Activated CD8-positive, alpha-beta memory T cell treated with anti-CD3 and anti-CD28 coated beads, Interleukin-2, amount 50 U/mL, for 1 hour (primary cell): ENCODE results near the gene MYOZ2.

ENCODE experiments used
- DNase-seq: peaks from one replicate; pipeline ENCODE4 v3.0.0-alpha.2; 2020; ENCODE audit errors: extremely low read depth

MYOZ2 gene

DNA sequence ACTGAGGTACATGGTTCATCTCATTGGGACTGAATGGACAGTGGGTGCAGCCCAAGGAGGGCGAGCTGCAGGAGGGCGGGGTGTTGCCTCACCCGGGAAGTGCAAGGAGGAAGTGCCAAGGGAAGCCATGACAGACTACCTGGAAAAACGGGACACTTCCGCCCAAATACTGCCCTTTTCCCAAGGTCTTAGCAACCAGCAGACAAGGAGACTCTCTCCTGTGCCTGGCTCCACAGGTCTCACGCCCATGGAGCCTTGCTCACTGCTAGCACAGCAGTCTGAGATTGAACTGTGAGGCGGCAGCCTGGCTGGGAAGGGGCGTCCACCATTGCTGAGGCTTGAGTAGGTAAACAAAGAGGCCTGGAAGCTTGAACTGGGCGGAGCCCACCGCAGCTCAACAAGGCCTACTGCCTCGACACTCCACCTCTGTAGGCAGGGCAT is 62.2 kb downstream of the MYOZ2 start:
- no peak for DNase-seq

DNA sequence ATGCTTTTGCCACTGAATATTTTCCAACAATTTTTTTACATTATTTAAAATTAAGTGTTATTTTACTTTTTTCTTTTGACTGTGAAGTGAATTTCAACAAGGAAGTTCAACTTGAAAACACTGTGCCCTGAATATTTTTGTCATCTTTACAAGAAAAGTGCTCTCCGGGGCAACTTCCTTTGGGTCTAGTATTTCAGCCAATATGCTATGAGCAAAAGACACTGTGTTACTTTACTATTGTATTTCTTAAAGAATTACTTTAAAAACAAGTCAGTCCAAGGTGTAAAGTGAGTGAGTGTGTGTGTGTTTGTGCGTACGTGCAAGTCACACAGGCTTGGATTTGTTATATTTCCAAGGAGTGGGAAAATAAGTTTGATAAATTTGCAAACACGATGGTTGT is 69.3 kb downstream of the MYOZ2 start:
- DNase-seq, result no peak

DNA sequence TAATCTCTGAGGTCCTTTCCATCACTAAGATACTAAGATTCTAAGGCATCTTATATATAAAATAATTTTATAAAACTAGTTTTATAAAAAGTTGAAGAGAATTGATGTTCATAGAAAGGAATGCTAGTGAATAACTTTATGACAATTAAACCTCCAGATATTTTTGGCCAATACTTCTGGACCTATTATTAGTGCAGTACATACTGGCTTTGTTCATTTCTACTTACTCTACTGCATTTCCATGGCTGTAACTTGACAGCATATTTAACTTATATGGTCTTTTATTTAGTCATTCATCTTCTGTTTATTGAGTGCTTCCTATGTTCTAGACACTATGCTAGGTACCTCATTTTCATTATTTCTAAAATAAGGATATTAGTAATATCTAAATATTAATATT is 70.1 kb downstream of the MYOZ2 start:
- DNase-seq, result no peak

DNA sequence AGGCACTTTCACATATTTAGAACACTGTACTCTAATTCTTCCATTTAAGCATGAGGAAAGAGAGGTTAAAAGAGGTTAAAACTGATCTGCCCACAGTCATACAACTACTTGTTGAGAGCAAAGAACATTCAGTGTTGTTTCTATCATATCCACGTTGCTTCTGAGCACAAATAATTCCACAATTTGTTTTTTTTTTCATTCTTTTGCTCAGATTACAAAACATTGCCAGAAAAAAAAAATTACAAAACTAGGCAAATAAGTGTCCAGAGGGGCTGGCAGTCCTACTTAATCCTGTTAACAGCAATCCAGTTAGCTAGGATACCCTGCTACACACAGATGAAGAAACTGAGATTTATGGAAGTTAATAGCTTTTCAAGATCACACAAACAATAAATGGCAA is 70.5 kb downstream of the MYOZ2 start:
- DNase-seq, result no peak

DNA sequence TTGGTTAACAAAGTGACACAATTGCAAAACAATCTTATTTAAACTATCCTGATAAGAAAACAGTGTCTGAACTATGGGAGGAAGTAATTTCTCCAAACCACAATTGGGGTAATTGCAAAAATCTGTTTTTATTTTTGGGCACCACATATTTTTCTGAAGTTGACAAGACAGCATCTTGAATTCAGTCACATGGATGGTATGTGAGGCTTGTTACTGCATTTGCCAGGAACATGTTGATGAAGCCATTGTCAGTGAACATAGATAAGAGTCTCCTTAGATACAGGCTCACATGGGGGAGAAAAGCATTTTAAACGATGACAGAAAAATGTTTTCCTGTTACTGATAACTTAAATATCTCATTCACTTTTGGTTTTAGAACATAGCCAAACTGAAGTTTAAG is 71.4 kb downstream of the MYOZ2 start:
- DNase-seq, result no peak

DNA sequence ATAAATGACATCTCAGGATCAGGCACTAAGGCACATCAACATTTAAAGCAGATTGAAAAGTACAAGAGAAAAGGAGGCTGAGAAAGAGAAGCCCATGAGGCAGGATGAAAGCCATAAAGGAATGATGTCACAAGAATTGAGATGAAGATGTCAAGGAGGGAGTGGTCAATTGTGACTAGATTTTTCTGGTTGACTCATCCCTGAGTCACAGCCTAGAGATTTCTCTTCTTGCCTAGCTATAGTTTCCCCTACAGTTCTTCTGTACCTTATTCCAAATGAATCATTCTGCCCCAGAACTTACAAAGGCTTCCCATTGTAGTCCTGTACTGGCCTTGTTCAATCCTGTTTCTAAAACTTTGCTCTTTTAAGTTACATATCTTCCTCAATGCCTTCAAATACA is 73.4 kb downstream of the MYOZ2 start:
- no peak for DNase-seq

DNA sequence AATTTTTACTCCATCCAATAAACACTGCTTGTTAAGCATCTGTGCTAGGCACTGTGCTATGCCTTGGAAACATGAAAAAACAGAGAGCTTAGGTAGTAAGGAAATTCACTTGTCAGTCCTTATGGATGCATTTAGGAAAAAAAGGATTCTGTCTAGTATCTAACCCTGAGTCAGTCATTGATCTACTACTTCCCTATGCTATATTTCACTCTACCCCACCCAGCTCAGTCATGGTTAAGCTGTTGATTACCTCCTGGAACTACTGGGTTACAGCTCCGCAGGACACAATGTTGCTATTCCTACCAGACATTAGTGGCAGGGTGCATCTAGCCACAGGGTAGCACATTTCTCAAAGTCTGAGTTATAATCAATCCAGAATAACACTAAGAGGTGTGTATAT is 74.0 kb downstream of the MYOZ2 start:
- DNase-seq, result no peak

DNA sequence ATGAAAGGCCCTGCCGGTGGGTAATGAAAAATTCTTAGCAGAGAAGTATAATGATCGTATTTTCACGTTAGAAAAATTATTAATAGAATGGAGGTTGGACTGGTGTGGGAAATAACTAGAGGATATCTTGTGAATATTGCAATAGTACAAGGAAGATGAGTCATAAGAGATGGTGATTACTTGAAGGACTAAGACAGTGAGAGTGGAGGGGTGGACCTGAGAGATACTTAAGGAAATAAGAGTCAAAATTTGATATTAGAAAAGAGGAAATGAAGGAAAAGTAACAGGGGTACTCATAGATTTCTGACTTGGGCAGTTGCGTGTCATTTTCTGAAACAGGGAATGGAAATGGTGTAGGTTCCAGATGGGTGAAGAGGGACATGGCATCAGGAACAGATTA is 75.1 kb downstream of the MYOZ2 start:
- no peak for DNase-seq

DNA sequence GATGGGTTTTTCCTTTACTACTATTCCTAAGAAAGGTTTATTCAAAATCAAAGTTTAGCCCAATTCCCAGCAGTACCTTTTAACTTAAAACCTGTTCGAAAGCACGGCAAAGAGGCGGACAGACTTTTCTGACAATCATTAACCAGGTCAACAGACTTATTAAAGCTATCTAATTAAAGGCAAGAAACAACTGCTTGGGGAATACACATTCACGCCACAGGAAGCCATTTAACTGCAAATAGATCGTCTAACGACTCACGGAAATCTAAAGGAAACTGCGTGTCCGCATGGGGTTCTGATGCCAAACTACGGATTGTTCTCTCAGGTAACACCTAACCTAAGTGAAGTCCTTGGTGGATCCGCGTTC is 76.2 kb downstream of the MYOZ2 start:
- DNase-seq, result no peak

DNA sequence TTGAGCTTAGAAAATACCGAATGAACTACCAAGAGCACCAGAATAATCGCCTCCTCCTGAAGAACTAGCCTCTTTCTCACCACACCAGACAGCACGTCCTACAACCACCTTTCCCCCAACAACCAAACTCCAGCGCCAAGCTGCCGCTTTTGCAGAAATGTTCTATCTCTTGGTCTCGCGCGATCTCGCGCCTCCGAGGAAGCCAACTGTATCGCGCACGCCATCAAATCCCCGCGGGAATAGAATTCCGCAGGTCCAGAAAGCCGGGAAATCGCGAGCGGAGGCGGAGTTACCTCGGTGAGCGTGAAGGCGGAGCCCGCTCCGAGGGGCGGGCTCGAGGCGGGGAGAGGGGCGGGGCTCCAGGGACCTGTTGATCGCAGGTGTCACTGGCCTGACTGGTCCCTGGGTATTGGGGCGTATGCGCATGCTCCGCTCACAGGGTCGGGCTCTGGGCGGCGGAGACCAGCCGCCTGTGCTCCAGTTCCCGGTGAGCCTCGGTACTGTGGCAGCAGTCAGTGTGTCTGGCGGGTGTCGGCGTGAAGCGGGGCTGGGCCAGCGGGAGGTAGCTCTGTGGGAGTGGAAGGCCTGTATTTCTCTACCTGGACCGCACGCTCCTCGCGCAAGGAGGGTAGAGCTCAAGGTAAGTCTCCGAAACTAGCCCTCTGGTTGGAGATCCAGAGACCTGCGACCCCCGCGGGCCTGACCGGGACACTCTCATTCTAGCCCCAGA is 76.8 kb downstream of the MYOZ2 start, which contains the start of gene USP53:
Gene USP53, plus strand, starts transcription at position 480 of the 730 bp plus-strand sequence. CDS start 27,047 bp downstream, outside the sequence.
- DNase-seq, result peak; percentile 88

DNA sequence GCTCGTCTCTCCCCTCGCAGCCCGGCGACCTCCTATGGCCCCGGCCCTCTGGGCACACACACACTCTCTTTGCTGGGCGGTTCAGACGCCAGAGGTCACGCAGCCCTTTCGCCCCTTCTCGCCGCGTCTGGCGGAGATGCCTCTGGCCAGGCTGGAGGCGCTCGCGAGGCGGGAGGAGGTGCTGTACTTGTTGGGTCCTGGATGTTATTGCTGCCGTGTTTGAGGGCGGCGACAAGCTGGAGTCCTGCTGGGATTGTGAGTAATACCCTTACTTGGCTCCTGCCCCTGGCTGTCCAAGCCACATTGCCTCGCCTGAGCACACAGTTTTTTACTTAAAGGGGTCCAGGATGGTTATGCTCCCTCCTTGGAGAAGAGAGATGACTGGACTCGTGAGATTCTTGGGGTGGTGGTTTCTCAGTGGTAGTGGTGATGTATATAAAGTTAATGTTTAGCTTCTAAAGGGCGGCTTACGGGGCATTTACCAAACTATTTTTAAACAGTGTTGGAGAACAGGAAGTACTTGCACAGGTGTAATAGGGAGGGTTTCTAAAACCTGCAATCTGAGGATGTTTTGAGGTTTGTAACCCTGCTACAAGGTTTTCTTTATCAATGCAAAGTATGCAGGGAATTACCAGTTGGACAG is 77.5 kb downstream of the MYOZ2 start:
- no peak for DNase-seq

DNA sequence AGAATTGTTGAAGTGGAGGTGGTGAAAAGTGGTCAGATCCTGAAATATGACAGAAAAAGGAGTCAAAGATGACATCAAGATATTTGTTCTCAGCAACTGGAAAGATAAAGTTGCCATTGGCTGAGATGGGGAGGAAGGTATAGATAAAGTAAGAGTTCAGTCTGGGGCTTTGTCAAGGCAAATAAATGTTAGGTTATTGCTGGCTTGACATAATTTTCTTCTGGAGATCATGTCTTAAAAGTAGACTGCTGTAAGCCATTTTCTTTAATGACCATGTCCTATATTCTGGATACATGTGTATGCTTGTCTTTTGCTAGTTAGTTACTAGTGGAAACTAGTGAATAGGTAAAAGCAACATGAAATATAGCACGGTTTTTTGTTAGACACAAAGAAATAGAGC is 82.5 kb downstream of the MYOZ2 start:
- DNase-seq, result no peak

DNA sequence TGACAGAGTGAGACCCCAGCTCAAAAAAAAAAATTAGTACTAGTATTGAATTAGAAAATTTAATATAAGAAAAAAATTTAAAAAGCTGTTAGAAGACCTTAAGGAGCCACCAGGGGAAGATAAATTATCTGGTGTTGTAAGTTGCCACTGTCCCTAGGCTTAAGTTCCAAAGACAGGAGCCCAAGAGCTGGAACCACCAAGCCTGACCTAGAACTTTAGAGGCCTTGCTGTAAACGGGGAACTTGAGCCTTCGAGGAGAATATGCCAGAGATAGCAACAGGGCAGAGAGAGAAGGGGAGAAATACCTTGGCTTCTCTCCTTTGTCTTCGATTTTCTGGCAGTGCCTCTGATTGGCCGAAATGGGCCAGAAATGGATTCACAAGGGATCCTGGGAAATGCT is 85.8 kb downstream of the MYOZ2 start:
- no peak for DNase-seq

DNA sequence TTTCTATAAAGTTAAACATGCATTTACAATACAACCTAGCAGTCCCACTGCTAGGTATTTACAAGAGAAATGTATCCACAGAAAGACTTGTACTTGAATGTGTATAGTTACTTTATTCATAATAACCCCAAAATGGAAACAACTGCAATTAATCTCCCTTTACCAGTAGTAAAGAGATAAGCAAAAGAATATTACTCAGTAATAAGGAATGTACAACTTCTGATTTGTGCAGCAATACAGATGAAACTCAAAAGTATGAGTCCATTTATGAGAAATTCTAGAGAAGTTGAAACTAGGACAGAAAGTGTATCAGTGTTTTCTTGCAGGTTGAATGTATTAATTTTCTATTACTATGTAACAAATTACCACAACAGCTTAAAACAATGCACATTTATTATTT is 92.1 kb downstream of the MYOZ2 start:
- DNase-seq, result no peak

DNA sequence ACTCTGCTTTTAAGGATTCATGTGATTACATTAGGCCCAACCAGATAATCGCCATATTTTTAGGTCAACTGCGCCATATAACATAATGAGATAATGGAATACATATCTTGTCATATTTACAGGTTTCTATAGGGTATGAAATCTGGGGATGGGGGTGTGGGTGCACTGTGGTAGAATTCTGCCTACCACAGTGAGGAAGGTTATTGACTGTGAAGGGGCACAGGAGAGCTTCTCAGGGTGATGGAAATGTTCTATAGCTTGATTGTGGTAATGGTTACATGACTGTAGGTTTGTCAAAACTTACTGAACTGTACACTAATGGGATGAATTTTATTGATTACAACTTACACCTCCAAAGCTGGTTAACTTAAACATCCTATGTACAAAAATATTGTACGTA is 92.8 kb downstream of the MYOZ2 start:
- no peak for DNase-seq

DNA sequence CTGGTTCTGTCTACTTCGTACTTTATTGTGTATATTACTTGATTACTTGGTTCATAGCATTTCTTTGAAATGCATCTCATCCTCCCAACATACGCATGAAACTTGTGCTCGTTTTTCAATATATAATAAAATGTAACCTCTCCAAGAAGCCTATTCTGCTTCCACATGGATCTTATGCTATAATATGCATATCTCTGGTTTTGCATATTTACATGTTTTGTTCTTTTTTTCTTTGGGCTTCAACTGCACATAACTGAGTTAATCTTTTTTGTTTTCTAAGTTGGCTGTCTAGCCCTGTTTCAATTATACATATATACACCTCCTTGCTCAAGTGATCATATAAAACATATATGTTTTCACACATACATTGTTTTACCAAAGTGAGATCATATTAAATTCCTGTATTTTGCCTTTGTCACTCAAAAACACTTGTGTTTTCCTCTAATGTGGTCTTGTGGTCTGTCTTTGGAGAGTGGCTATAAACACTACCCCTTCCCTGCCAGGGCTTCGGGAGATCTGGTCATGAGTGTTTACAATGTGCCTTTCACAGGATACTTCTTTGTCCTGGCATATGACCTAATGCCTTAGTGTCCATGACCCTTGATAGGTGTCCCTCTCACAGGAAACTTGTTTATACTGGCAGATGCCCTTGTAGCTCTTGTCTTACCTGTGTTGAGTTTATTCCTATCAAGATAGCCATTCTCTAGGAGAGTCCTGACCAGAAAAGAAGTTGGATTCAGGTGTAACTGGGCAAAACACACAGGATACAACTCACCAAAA is 94.5 kb downstream of the MYOZ2 start:
- no peak for DNase-seq

DNA sequence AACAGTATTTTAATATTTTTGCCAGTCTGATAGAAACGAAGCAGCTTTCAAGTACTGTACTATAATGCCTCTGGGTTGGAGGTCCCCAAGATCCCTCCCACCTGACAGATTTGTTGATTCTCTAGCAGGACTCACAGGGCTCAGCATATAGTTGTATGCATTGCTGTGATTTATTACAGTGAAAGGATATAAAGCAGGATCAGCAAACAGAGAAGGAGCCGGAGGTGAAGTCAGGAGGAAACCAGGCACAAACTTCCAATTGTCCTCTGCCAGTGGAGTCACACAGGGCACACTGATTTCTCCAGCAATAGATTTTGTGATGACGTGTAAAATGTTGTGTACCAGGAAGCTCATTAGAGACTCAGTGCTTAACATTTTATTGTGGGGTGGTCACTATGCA is 95.9 kb downstream of the MYOZ2 start:
- no peak for DNase-seq

DNA sequence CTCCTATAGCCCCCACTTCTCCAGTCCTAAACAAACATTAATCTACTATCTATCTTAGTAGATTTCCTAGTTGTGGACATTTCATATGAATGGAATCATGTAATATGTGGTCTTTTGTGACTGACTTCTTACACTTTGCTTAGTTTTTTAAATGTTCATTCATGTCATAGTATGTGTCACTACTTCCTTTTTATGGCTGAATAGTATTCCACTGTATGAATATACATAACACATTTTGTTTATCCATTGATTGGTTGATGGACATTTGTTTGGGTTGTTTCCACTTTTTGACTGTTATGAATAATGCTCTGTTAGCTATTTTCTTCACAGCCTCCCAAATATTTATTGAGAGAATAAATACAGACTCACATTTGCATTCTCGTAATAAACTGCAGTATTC is 96.7 kb downstream of the MYOZ2 start:
- DNase-seq, result no peak

DNA sequence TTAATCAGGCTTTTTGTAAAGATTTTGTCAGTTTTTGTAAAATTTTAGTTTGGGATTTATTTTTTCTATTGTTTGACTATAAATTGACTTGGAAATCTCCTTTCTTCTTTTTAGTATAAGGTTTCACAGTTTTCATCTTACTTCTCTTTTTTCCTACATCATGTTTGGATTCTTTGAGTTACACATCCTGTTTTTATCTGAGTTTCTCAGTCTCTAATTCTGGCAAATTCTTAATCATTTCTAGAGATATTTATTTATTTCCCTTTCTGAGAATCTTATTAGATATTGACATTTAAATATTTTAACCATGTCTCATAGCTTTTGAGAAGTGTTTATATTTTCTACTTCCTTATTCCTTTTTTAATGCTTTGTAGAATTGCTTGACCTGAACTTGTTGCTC is 97.6 kb downstream of the MYOZ2 start:
- no peak for DNase-seq

DNA sequence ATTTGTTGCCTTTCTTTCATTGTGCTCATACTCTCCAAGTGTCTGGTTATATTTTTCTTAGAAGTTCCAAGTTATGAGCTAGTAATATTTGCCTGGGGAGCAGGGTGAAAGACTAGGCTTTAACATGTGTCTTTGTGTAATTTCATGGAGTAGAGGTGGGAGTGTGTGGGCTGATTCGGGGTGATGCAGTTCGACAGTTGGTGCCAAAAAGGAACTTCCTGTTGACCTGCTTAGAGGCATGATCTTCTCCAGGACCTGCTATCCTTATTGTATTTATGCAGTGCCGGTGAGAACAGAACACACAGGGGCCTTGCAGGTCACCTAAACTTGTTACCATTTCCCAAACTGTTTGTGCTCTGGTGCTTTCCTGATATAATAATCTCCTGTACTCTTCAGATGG is 98.1 kb downstream of the MYOZ2 start:
- DNase-seq, result no peak

DNA sequence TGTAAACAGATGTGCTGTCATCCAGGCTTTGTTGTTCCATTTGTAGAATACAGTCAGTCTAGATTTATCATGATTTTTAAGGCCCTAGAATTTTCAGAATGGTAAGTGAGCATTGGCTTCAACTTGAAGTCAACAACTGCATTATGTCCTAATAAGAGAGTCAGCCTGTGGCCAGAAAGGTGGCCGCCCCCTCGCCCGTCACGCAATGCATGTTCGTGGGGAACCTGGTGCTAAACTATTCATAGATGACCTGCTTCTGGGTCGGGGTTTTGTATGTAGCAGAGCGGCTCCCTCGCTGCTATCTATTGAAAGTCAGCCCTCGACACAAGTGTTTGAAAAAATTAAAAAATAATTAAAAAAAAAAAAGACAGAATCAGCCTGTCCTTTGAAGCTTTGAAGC is 101.6 kb downstream of the MYOZ2 start:
- DNase-seq, result no peak
